ENCODE results near the gene CRYBB2.
"Not testable (repeated sequence)": the region's sequence is repeated elsewhere in the genome, so short reads cannot be mapped to it uniquely, and the experiment has no call there.

Gene CRYBB2

DNA sequence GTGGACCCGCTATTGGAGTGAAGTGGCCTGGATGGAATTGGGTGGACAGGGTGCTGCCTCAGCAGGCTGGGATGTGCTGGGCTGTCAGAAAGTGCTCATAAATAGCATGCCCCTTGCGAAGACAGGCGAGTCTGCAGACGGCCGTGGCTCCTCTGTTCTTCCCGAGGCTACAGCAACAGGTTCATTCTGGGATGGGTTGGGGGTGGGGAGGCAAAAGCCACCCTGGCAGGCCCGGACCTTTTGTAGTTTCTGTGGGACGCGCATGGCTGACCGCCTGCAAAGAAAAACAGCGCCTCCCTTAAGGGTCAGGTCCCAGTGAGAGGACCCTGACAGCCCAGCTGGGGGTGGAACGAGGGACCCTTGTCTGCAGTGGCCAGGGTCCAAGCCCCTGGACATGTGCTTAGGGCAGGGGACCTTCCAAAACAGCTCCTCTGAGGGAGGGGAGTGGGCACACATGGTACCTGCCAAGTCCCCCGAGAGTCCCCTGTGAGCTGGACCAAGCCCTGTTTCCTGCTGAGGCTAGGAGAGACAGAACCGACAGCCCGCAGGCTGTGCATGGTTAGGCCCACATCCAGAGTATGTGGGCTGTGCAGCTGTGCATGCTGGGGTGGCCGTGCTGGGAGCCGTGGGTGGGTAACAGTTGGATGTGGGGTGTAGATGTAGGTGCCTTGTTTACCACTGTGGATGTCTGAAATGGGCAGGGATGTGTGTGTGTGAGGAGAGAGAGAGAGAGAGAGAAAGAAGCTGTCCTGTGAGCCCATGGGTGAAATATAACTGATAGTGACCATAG is 19.5 kb upstream of the CRYBB2 start, which contains the start of gene CRYBB3:
Gene CRYBB3, plus strand, starts transcription at position 128 of the 790 bp plus-strand sequence. CDS start 1,539 bp downstream, outside the sequence.
- DNase-seq (ENCODE audit: low spot score) = no peak

DNA sequence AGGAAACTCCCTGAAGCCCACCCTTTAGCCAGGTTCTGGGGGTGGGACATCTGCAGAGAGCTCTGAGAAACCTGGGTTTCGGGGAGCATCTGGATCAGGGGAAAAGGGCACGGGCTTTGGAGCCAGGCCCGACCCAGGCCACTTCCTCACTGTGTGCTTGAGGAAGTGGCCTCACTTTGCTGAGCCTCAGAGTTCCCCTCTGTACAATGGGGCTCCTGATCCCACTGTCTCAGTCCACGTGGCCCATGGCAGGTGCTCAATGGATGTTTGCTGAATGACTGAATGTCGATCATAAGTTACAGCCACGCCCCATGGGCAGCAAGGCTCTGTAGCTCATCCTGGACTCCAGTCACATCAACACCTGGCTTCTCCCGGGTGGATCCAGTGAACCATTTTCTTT is 18.5 kb upstream of the CRYBB2 start:
- no peak for DNase-seq (ENCODE audit: low spot score)

DNA sequence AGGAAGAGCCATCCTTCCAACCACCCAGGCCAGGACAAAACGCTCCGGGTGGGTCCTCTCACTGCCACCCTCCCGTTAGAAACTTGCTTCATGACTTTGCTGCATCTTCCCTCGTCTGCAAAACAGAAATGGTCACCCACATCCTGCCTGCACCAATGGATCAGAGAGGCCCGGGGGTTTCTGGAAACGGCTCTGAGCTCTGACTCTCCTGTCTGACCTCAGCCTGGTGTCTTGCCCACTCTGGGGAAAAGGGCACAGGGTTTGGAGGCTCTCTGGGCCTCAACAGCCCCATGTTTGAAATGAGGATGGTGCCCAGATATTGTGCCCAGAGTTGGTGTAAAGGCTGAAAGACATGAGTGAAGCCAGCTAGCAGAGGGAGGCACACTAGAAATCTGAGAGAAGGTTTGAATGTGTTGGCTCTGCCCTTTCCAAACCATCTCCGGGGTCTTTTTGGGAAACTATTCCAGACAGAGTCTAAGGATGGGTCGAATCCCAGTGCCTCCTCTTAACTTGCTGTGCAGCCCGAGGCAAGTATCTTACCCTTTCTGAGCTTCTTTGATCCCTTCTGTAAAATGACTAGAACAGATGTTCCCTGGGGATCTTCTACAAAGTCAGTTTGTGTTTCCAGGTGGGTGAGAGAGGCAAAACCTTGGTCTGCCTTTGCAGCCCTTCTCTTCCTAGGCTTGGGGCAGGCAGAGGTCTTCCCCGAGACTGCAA is 17.7 kb upstream of the CRYBB2 start:
- no peak for DNase-seq (ENCODE audit: low spot score)

DNA sequence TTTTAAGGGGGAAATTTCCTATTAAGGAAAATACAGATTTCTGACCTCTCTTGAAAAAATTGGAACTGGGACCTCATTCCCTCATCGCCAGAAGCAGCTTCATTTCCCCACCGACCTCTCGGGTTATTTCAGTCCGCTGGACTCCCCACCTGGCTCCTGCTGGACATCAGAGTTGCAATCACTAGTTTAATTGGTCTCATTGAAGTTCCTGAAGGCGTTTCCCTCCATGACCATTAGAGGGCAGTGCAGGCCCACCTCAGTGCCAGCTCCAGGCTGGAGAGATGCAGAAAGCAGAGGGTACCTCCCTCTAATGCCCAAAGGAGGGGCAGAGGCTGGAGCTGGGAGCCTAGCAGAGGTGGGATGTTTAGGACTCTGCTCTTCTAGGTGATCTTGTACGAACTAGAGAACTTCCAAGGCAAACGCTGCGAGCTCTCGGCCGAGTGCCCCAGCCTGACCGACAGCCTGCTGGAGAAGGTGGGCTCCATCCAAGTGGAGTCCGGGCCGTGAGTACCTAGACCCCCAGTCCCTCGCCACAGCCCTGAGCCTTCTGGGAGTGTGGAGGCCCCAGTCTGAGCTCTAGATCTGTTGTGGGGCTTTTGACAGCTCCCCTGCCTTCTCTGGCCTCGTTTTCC is 17.0 kb upstream of the CRYBB2 start:
- DNase-seq (ENCODE audit: low spot score) = peak; percentile 53

DNA sequence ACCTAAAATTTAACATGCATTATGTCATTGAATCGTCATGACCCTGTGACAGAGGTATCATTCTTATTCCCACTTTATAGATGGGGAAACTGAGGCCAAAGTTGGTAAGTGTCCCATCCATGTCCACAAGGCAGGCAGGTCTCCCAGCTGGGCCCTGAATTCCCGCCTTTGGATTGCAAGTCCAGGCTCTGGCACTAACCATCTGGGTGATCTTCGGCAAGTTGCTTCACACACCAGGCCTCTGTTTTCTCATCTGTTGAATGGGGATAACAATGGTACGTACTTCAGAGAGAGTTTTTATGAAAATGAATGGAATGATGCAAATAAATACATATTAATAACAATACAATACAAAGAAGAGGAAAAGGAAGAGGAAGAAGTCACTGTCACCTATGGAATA is 16.4 kb upstream of the CRYBB2 start:
- no peak for DNase-seq (ENCODE audit: low spot score)

DNA sequence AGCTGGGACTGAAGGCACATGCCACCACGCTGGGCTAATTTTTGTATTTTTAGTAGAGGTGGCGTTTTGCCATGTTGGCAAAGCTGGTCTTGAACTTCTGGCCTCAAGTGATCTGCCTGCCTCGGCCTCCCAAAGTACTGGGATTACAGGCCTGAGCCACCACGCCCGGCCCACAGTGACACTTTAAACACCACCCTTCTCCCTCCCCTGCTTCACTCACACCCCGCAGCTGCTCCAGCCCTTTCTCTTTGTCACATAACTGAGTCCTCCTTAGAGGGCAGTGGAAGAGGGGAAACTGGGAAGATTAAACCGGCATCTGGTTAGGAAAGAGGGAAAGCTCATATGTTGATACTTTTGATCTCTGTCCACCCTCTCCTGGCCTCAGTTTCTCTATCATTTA is 14.9 kb upstream of the CRYBB2 start:
- DNase-seq (ENCODE audit: low spot score) = not testable (repeated sequence)

DNA sequence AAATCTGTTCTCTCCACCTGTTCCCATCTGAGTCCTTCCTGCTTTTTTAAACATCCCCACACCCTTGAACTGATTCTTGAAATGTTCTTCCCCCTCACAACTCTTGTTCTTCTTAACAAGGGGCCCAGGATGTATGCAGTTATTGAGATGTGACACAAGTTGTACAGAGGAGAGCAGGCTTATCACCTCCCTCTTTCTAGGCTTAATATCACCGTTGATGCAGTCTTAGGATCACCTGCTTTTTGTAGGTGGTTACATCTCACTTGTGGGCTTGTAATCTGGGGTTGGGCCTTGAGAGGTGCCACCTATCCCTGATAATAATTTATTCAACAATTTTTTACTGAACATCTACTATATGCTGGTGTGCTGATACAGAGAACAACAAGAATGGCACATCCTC is 13.6 kb upstream of the CRYBB2 start:
- no peak for DNase-seq (ENCODE audit: low spot score)

DNA sequence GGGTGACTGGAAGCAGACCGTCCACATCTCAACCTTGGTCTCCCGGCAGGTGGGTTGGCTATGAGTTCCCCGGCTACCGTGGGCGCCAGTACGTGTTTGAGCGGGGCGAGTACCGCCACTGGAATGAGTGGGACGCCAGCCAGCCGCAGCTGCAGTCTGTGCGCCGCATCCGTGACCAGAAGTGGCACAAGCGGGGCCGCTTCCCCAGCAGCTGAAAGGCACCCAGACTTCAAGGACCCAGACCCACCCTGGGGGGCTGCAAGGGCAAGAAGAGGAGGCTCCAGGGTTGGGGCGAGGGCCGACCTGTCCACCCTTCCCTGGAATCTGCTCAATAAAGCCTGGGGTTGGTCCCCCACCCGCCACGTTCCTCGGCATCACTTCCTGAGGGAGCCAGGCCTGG is 12.4 kb upstream of the CRYBB2 start:
- DNase-seq (ENCODE audit: low spot score) = no peak

DNA sequence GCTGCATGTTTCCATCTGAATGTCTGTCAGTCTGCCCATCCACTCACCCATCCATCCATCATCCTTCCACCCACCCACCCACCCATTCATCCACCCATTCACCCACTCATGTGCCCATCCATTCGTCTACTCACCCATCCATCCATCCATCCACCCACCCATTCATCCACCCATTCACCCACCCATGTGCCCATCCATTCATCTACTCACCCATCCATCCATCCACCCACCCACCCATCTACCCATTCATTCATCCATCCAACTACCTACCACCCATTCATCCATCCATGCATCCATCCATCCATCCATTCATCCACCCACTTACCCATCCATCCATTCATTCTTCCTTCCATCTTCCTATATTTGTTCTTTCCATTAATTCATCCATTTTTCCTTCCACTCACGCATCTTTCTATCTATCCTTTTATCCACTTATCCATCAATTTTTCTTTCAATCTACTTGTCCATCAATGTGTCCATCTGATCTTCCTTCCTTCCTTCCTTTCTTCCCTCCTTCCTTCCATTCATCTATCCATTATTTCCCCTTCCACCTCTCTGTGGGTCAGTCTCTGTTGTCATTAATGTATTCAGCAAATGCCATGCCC is 11.8 kb upstream of the CRYBB2 start:
- DNase-seq (ENCODE audit: low spot score) = no peak

DNA sequence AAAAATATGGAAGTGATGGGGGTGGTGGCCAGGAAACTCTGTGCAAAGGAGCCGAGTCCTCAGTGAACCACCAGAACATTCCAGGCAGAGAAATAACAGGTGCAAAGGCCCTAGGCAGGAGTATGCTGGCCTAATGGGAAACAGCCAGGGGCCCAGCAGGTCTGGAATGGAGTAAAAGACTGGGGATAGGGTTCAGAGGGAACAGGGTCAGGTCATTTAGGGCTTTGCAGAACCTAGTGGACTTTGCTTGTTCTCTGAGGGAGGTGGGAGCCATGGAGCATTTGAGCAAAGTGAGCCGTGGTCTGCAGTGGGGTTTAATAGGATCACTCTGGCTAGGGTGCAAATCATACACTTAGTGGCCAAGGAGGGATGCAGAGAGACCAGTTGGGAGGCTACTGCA is 11.1 kb upstream of the CRYBB2 start:
- no peak for DNase-seq (ENCODE audit: low spot score)

DNA sequence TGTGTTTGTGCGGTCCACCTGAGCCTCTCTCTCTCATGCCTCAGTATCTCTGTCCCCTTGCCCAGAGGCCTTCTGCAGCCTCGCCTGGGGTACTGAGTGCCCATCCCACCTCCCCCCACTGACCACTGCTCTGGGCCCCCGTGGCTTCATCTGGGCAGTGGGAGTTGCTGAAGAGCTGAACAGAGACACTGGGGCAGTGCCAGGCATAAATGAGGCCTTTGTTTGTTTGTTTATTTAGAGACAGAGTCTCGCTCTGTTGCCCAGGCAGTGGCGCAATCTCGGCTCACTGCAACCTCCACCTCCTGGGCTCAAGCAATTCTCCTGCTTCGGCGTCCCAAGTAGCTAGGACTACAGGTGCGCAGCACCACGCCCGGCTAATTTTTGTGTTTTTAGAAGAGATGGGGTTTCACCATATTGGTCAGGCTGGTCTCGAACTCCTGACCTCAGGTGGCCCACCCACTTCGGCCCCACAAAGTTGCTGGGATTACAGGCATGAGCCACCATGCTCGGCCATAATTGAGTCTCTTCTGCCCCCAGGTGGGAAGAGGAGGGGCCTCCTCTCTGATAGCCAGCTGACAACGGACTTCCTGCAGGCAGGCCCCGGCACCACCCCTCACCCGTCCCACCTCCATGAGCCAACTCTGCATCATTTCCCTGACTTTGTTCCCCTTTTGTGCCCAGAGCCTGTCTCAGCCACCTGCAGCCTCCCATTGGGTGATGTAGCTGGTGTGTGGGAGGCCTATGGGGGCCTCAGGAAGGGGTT is 10.5 kb upstream of the CRYBB2 start:
- DNase-seq (ENCODE audit: low spot score) = no peak

DNA sequence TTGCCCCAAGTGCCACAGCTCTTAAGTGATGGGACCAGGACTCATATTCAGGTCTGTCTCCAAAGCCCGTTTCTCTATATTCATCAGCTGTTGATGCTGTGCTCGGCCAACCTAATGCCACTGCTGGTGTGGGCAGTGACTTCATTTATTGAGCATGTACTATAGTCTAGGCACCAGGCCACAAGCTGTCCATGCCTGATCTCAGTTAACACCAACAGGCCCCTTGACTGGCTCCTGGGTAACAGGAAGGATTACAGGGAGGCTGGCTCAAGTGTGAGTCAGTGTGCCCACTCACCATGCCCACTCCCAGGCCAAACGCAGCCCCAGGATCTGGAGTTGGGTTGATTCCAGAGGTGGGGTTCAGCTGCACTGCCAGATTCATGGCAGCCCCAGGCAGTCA is 8.6 kb upstream of the CRYBB2 start:
- no peak for DNase-seq (ENCODE audit: low spot score)

DNA sequence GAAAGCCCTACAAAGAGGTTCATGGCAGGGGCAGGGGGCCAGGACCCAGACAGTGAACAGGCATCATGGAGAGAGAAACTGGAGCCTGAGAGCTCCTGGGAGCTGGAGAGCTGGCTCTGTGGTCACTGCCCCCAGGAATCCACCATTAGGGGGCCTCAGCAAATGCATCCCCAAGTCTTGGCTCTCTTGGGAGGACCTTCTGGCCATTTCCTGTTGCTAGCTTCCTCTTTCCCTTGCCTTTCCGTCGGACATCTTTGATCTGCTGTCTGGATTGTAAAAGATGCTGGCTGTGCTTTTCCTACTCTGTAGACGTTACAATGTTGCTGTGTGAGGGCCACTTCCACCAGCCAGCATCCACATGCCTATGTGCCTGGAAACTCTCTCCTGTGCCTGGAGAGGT is 7.1 kb upstream of the CRYBB2 start:
- no peak for DNase-seq (ENCODE audit: low spot score)

DNA sequence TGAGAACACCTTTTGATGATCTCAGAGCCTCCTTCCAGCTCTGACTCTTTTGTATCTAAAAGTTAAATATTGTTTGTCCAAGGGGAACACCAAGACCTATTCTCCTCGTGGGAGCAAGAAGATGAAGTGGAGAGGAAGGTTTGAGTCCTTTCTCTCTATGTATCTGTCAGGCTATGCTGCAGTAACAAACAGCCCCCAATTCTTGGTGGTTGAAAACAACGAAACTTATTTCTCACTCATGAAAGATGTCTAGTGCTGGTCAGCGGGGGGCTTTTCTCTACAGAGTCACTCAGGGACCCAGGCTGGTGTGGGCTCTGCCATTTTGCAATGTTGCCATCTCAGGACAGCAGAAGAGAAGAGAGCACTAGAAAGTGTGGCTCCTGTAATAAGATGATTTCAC is 6.2 kb upstream of the CRYBB2 start:
- DNase-seq (ENCODE audit: low spot score) = no peak

DNA sequence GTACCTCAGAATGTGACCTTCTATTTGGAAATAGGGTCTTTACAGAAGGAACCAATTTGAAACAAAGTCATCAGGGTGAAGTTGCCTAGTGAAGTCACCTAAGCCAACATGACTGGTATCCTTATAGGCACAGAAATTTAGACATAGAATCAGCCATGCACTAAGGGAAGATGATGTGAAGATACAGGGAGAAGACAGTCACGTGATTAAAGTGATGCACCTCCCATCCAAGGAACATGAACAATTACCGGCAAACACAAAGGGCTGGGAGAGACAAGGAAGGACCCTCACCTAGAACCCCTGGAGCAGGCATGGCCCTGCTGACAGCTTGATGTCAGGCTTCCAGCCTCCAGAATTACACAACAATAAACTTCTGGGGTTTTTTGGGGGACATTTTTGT is 3.2 kb upstream of the CRYBB2 start:
- no peak for DNase-seq (ENCODE audit: low spot score)

DNA sequence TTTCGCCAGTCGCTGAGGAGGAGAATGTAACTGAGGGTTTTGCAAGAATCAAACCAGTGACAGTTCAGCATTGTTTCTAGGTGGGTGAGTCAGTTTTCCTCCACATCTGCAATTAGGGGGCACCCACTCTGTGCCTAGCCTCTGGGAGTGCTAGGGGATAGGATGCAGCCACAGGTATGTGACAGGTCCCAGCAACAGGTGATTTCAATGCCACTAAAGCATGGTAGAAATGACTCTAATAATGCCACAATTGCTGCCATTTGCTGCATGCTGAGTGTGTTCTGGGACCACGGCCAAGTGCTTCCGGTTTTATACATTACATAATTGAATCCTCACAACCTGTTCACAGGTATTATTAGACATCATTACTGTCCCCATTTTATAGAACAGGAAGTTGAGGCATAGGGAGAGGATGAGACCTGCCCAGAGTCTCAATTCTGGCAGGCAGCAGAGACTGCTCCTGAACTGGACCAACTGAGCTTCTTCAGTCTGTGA is 556 bp downstream of the CRYBB2 start:
- DNase-seq (ENCODE audit: low spot score) = no peak

DNA sequence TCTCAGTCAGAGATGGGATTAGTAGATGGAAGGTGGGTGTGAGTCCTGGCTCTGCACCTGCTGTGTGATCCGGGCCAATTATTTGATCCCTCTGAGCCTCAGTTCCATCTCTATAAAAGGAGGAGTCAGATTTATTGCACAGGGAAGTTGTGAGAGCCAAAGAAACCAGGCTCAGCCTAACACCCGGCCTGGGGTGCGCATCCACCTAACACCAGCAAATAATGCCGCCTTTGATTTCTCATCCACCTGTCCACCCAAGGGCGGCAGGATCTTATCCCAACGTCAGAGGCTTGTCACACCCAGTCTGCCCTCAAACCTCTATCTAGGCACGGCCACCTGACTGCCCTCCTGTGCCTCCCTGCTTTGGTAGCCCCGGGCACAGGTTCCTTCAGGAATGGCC is 2.4 kb downstream of the CRYBB2 start:
- no peak for DNase-seq (ENCODE audit: low spot score)

DNA sequence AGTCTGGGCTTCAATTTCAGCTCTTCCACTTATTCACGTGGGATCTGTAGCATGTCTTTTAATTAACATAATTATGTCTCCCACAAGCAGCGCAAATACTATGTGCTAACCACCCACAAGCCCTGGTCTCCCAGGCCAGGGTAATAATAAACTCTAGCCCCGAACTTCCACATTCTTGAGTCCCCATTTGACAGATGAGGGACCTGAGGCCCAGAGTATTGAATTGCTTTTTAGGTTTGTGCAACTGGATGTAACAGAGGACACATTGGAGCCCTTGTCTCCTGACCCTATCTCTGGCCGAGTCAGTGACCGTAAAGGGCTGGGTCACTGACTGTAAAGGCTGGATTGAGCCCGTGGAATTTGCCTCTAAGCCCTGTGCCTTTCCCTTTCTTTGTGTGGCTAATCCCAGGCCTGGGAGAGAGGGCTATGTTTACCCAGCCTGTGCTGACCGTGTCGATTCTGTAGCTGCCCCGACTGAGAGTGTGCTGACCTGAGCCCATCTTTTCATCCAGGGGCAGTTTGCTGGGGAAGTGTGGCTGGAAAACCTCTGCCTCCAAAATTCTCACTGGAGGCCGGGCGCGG is 3.9 kb downstream of the CRYBB2 start:
- no peak for DNase-seq (ENCODE audit: low spot score)

DNA sequence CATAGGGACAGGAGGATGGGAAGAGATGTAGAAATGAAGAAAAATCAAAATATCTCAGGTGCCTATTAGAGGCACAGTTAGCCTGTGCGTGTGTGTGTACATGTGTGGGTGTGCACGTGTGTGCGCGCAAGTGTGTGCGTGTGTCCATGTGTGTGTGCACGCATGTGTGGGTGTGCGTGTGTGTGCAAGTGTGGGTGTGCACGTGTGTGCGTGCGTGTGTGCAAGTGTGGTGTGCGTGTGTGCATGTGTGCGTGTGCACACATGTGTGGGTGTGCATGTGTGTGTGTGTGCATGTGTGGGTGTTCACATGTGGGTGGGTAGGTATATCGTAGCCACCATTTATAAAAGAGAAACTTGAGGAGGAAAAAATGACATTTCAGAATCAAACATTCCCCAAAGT is 9.4 kb downstream of the CRYBB2 start:
- no peak for DNase-seq (ENCODE audit: low spot score)

DNA sequence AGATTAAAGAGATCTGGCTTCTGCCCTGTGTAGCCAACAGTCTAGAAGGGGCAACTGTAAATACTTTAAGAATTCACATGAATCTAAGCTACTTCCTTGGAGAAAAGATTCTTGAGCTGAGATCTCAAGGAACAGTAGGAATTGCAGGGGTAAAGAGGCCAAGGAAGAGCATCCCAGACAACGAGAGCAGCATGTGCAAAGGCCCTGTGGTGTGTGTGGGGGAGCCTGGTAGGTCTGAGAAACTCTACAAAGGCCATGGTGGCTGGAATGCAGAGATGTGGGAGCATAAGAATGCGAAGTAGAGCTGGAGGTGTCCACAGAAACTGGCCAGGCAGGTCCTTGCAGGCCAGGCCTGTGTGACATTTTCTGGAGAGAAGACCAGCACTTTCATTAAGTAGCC is 11.3 kb downstream of the CRYBB2 start:
- DNase-seq (ENCODE audit: low spot score) = not testable (repeated sequence)

DNA sequence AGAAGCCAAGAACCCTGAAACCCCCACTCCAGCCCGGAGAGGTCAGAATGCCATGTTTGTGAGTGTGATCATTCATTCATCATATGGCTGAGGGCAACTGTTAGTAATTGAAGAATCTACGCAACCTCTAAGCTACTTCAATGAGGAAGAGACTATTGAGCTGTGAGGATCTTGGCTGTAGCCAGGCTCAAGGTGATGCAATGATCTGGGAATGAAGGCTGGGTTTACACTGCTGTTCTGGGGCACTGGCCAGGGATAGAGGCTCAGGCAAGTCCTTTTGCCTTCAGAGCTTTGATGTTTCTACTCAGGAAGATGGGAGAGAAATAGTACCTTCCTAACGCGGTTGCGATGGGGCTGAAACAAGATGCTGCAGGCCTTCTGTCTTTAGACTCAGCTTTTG is 12.9 kb downstream of the CRYBB2 start:
- DNase-seq (ENCODE audit: low spot score) = no peak
